Measurements from ENCODE around the gene MOSPD3. TPM values are rescaled to one million over a fixed set of nuclear protein-coding genes. Genes with fewer than 3 reads are reported as not detected.
A peak's percentile ranks its signal among the peaks of the same experiment; 100 is the strongest.

MOSPD3 gene
- total RNA-seq, 1 experiment from 2014 or later, result 16.7 TPM

- H3T11ph ChIP-seq (ENCODE audit: low read length), result no peak overlapping the region
- H3K18ac ChIP-seq (ENCODE audit: insufficient read length, low read depth, low read length), result no peak overlapping the region
- H3K9ac ChIP-seq (ENCODE audit: extremely low read depth, insufficient read length, low read length), result no peak overlapping the region
- no peak overlapping the region for H2AFZ ChIP-seq (ENCODE audit: low read length)
- no peaks in the 10 kb centered on the region for H3K79me1 ChIP-seq (ENCODE audit: insufficient read depth, low read depth, low read length, poor library complexity, severe bottlenecking)
- H3K27me3 ChIP-seq (ENCODE audit: insufficient read depth, low read length), result no peaks in the 10 kb centered on the region
- no peak overlapping the region for H2BK20ac ChIP-seq (ENCODE audit: low read depth, low read length, poor library complexity, severe bottlenecking)
- no peak overlapping the region for H2BK5ac ChIP-seq (ENCODE audit: insufficient read length, low read length)
- H3K27ac ChIP-seq (ENCODE audit: insufficient read length, low read depth, low read length), result no peak overlapping the region
- peaks cover 5% of the 10 kb centered on the region for H3K27me3 Mint-ChIP-seq (ENCODE audit: low read depth)
- H2BK12ac ChIP-seq (ENCODE audit: insufficient read length, low read depth, low read length), result no peak overlapping the region
- no peak overlapping the region for H4K8ac ChIP-seq (replicated peaks; ENCODE audit: insufficient read length, low read depth, low read length)
- no peak overlapping the region for H2BK120ac ChIP-seq (ENCODE audit: low read depth, low read length, poor library complexity, severe bottlenecking)
- no CpG with 5 or more reads among the region's 2 CpGs for WGBS (ENCODE audit: extremely low coverage, insufficient read length, low lambda C conversion rate)
- DNase-seq, result peak; percentile 64
- H3K27ac Mint-ChIP-seq, result peak overlapping the region; percentile 77 to 93 (median 91); a peak in 5 of 7 replicates
- no peak overlapping the region for H2AK5ac ChIP-seq (ENCODE audit: insufficient read length, low read length)
- H3K4me1 ChIP-seq (ENCODE audit: insufficient read depth, low read length), result peaks cover 9% of the 10 kb centered on the region; the same call in 1 of the 2 replicates
- no peak overlapping the region for H4K5ac ChIP-seq (ENCODE audit: insufficient read length, low read depth, low read length)
- peaks cover 26 to 31% of the 10 kb centered on the region in 2 experiments for H3K4me1 Mint-ChIP-seq
- H3K4me2 ChIP-seq (ENCODE audit: insufficient read depth, insufficient read length, low read length), result no peak overlapping the region
- no peak for TF ChIP-seq CTCF (conservative IDR thresholded peaks at IDR 0.05)
- no peak overlapping the region for H3K14ac ChIP-seq (ENCODE audit: insufficient read depth, low read length)
- peaks cover 0 to 2% of the 10 kb centered on the region in 2 experiments; a peak in 1 of 5 replicates for H3K9me3 Mint-ChIP-seq
- H4K20me1 ChIP-seq (ENCODE audit: control insufficient read depth, insufficient read depth, insufficient read length), result no peaks in the 10 kb centered on the region
- H2BK15ac ChIP-seq (ENCODE audit: low read depth, low read length), result no peak overlapping the region
- no peak overlapping the region for H3K4ac ChIP-seq (ENCODE audit: low read depth, low read length)
- no peak overlapping the region for H3K56ac ChIP-seq (ENCODE audit: insufficient read length, low read depth, low read length)
- peaks cover 9% of the 10 kb centered on the region for H3K23me2 ChIP-seq (ENCODE audit: insufficient read length, low read depth, low read length, poor library complexity, severe bottlenecking)
- no peaks in the 10 kb centered on the region for H3K9me3 ChIP-seq (ENCODE audit: control insufficient read depth, low read depth, low read length)
- no peak overlapping the region for H4K91ac ChIP-seq (ENCODE audit: insufficient read length, low read depth, low read length)
- H3K79me2 ChIP-seq (ENCODE audit: insufficient read depth, low read length), result no peaks in the 10 kb centered on the region
- peak overlapping the region; percentile 2 to 29; a peak in 2 of 5 replicates for H3K4me3 Mint-ChIP-seq
- no peak overlapping the region for H3K23ac ChIP-seq (ENCODE audit: insufficient read length, low read depth, low read length)
- H3K36me3 Mint-ChIP-seq (ENCODE audit: insufficient read depth in 1 of 3, low read depth in 3 of 3), result peaks cover 6 to 14% (median 13%) of the 10 kb centered on the region in 3 experiments; a peak in 6 of 7 replicates
Measured at GRCh38 chr7:100571829-100572116, 40.6 kb upstream of the MOSPD3 start.
